GM08714 (cell line): ENCODE measurements around the gene SLC39A11.

Experiments
- H3K4me3 ChIP-seq: fragments of 200-500 bp; sonication (Bioruptor generic); 2 replicates; pipeline ENCODE4 v1.5.1; 2014; ENCODE audit warnings: mild to moderate bottlenecking, low read length, inconsistent platforms
- ZNF274 ChIP-seq: IDR thresholded peaks from 2 replicates; pipeline ENCODE4 v1.6.1; 2012; ENCODE audit warnings: mild to moderate bottlenecking, low read depth, low read length

The SLC39A11 gene

GRCh38 chr17:73096866-73097265 is 4.4 kb upstream of the SLC39A11 start:
- H3K4me3 ChIP-seq = no peak overlapping the region
- no peak for TF ChIP-seq ZNF274

GRCh38 chr17:73096211-73096610 is 3.7 kb upstream of the SLC39A11 start:
- no peak for TF ChIP-seq ZNF274
- H3K4me3 ChIP-seq = no peak overlapping the region

- no peak overlapping the region for H3K4me3 ChIP-seq
- no peak for TF ChIP-seq ZNF274
Measured at GRCh38 chr17:73093286-73093685, 798 bp upstream of the SLC39A11 start.

- no peak for TF ChIP-seq ZNF274
- H3K4me3 ChIP-seq = peak overlapping the region; percentile 72
Measured at GRCh38 chr17:73091770-73092522, 542 bp downstream of the SLC39A11 start.

GRCh38 chr17:73091410-73091769 is 1.1 kb downstream of the SLC39A11 start:
- TF ChIP-seq ZNF274 = no peak

DNA sequence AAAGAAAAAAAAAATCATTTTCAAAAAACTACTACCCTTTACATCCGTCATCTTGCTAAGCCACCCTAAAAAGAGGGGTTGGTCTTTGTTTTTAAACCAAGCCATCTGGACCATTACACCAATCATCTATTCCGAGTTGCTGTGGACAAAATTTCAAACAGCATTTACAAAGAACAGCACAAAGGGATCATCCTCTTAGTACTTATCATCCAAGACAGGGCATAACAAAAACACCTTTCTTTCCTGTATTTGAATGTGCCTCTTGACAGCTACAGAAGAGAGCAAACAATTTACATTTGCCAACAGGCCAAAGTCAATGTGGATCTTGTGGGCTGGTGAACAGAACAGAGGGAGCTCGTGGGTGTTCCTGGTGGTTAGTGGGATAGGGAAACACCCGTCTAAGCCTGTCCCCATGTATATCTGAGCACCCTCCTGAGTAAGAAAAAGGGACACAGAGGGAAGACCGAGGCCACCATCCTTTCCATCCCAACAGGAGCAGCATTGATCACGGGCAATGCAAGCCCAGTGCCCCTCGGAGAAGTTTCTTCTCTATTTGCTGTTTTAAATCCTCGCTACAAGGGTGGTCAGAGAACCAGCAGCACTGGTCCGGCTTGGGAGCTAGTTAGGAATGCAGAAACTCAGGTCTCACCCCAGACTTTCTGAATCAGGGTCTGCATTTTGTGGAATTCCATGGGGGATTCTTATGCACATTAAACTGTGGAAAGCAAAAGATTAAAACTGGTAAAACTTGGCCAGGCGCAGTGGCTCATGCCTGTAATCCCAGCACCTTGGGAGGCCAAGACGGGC is 1.9 kb downstream of the SLC39A11 start:
- TF ChIP-seq ZNF274 = no peak

More at GRCh38 chr17:73091410-73091769, 1.1 kb downstream of the SLC39A11 start:
- H3K4me3 ChIP-seq = peak overlapping the region; percentile 72; the same call in 1 of the 2 replicates

DNA sequence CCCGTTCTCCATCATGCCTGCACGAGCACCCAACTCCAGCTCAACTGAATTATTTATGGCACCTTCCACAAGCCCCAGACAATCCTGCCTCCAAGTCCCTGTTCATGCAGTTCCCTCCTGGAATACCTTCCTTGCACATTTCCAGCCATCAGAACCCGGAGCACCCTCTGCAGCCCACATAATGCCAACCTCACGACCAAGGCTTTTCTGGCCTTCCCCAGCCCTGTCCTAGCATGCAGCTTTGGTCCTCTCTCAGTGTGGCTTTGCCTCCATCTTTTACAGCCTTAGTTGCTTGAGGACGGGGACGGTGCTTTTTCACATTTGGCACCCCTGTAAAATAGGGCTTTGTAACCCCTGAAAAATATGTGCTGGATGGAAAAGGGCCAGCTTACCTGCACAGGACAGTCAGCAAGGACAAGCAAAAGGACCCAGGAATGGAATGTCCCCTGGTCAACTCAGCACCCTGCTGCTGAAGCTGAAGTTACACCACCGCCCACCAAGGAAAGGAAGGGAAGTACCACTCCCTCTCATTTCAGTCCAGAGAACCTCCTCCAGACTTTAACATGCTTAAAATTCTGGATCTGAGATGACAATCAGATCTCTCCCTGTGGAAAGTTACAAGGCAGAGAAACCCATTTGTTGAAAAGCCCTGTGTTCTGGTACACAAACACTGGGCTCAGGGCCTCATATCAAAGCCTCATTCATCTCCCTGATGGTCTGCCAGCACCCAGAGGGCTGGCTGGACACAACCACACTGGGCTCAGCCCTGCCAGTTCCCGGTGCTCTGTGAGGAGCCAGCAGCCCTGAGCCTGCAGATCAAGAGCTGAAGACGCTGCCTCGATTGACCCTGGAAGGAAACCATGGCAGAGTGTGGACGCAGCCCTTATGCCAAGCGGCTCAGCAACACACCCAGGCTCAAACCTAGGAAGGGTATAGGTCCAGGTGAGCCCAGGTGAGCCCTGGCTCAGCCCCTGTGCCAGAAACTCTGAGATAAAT is 2.9 kb downstream of the SLC39A11 start:
- H3K4me3 ChIP-seq = no peak overlapping the region
- no peak for TF ChIP-seq ZNF274

More for the DNA sequence above, 1.9 kb downstream of the SLC39A11 start:
- H3K4me3 ChIP-seq = no peak overlapping the region

DNA sequence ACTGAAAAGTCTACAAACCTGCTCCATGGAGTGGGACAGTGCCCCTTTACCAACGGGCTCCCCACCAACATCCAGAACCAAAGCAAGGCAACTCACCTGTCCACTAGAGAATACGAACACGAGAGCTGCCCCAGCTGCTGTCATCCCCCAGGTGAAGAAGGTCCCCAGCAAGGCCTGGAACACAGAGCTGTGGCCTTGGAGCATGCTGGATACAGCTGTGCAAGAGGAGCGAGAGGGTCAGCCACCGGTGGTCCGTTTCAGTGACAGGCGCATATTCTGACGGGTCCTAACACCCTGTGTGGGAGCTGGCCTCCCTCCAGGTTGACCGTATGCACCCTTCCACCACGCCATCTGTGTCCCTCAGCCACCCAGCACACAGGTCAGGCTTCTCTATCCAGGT is 3.9 kb downstream of the SLC39A11 start:
- H3K4me3 ChIP-seq = no peak overlapping the region
- no peak for TF ChIP-seq ZNF274

DNA sequence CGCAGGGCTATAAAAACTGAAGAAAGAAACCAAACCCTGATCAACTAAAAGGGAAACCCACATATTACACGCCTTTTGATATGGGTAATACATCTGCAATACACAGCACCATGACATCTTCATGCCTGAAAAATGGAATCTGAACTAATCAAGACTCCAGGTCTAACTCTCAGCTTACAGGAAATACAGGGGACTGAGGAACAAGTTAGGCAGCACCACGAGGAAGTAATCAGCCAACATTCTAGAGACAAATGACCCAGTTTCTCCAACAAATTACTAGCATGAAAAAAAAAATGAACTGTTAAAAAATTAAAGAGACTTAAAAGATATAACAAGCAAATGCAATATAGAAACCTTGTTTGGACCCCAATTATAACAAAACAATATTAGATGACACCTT is 9.1 kb downstream of the SLC39A11 start:
- no peak for TF ChIP-seq ZNF274
- H3K4me3 ChIP-seq = no peak overlapping the region

DNA sequence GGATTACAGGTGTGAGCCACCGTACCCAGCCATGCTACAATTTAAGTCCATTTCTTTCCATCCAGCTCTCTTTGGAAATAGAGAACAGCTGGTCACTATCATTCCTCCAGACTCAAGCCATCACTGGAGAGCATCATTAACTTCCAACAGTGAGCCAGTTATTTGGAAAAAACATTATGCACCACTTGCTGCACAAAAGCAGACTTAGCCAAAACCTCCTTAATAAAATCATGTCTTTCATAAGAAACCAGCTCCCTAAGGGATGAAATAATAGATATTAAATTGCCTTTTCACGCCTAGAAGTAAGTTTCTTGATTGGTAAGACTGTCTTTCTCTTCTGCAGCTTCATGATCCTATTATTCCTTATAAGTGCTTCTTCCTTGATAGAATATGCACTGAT is 17.9 kb downstream of the SLC39A11 start:
- H3K4me3 ChIP-seq = no peak overlapping the region
- TF ChIP-seq ZNF274 = no peak

DNA sequence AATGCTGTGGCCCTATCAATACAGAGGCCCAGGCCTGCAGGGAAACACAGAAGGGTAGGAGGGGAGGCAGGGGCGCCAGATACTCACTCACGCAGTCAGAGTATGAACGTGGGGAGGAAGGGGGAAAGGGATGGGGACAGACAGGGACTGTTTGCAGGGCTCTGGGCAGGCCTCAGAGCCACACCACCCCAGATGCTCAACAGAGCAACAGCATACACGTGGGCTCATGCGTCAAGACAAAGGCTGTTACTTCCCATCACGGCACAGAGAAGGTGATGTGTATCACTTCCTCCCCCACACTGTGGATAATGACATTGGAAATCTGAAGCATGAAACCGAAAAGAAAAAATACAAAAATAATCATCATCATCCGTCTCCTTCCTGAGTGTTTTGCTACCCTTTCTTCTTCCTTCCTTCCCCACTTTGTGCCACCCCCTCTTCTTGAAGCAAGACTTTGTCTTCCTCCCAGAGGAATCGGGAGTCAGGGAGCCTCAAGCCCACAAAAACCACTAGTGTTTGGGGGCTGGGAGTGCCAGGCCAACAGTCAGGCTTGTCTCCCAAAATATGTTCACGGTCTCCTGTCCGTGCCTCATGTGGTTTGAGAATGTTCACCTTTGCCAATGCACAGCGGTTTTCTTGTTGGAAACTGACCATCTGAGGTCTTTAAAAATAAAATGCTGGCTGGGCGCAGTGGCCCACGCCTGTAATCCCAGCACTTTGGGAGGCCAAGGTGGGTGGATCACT is 20.1 kb downstream of the SLC39A11 start:
- no peak for TF ChIP-seq ZNF274
- H3K4me3 ChIP-seq = no peak overlapping the region

DNA sequence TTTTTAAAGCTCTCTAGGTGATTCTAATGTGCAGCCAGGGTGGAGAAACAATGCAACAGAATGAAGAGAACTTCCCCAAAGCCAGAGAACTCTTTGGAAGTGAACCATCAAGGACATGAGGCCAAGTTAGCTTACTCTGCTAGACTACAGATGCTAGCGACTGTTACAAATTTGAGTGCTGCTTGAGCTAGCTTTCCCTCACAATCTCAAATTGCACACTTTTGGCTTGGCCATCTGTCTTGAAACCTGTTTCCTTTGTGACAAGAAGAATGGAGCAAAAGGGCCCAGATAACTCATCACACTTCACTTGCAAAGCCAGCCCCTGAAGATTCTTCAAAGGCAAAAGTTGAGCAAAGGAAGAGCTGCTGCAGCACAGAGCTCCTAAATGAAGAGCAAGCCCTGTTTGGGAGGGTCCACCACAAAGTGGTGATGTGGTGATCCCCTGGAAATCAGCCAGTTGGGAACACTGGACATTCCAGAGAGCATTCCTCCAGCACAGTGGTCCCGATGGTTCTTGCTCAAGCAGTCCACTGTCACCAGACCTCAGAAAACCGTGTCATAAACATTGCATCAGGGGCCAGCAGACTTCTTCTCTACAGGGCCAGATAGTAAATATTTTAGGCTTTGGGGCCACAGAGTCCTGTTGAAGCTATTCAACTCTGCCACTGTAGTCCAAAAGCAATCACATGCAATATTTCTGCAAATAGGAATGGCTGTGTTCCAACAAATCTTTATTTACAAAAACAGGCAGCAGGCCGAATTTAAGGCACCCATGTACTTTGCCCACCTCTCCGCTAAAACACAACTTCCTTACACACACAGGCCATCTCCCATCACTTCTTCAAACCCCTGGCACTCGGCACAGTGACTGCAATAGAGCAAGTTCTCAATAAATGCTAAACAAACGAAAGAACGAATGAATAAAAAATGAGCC is 21.2 kb downstream of the SLC39A11 start:
- no peak for TF ChIP-seq ZNF274
- no peak overlapping the region for H3K4me3 ChIP-seq
